GM15510 (cell line): ENCODE data around the gene KLHL25.

Source experiments
- POLR2A ChIP-seq: IDR thresholded peaks from 3 replicates; pipeline ENCODE4 v1.6.1; 2011; ENCODE audit warnings: borderline replicate concordance; ENCODE audit not compliant: insufficient read length; ENCODE audit errors: extremely low read depth

KLHL25 gene

GRCh38 chr15:85794598-85795336 lies at the start of gene KLHL25:
Gene KLHL25, minus strand, starts transcription at chr15:85794925. Its CDS starts 25,115 bp downstream, at chr15:85769810.
- peak; percentile 74 for TF ChIP-seq POLR2A

GRCh38 chr15:85840802-85841152 lies 46.1 kb upstream of the KLHL25 start:
- no peak for TF ChIP-seq POLR2A

GRCh38 chr15:85840079-85840801 lies 45.5 kb upstream of the KLHL25 start:
- TF ChIP-seq POLR2A: no peak

- TF ChIP-seq POLR2A: no peak
These were observed 44.9 kb upstream of the KLHL25 start for GRCh38 chr15:85839643-85840042.

- no peak for TF ChIP-seq POLR2A
These were observed 43.9 kb upstream of the KLHL25 start for GRCh38 chr15:85838655-85839054.

GRCh38 chr15:85837881-85838280 lies 43.2 kb upstream of the KLHL25 start:
- TF ChIP-seq POLR2A: no peak

- no peak for TF ChIP-seq POLR2A
These were observed 42.3 kb upstream of the KLHL25 start for GRCh38 chr15:85837011-85837433.

GRCh38 chr15:85834651-85835050 lies 39.9 kb upstream of the KLHL25 start:
- TF ChIP-seq POLR2A: no peak

GRCh38 chr15:85832394-85832793 lies 37.7 kb upstream of the KLHL25 start:
- TF ChIP-seq POLR2A: no peak

- TF ChIP-seq POLR2A: no peak
These were observed 36.8 kb upstream of the KLHL25 start for GRCh38 chr15:85831415-85832113.

- TF ChIP-seq POLR2A: no peak
These were observed 34.1 kb upstream of the KLHL25 start for GRCh38 chr15:85828874-85829273.

- TF ChIP-seq POLR2A: no peak
These were observed 33.4 kb upstream of the KLHL25 start for GRCh38 chr15:85828126-85828525.

GRCh38 chr15:85826756-85827515 lies 32.2 kb upstream of the KLHL25 start:
- TF ChIP-seq POLR2A: no peak

- no peak for TF ChIP-seq POLR2A
These were observed 31.0 kb upstream of the KLHL25 start for GRCh38 chr15:85825719-85826118.

GRCh38 chr15:85825118-85825517 lies 30.4 kb upstream of the KLHL25 start:
- TF ChIP-seq POLR2A: no peak
